Measurements from ENCODE around the gene ZFAND4. TPM values are rescaled to one million over a fixed set of nuclear protein-coding genes. Genes with fewer than 3 reads are reported as not detected.
A peak's percentile ranks its signal among the peaks of the same experiment; 100 is the strongest.
"Not testable (repeated sequence)": the region's sequence is repeated elsewhere in the genome, so short reads cannot be mapped to it uniquely, and the experiment has no call there.

Gene ZFAND4
- total RNA-seq, 1 donor from 2014 or later, result 12.2 TPM

DNA sequence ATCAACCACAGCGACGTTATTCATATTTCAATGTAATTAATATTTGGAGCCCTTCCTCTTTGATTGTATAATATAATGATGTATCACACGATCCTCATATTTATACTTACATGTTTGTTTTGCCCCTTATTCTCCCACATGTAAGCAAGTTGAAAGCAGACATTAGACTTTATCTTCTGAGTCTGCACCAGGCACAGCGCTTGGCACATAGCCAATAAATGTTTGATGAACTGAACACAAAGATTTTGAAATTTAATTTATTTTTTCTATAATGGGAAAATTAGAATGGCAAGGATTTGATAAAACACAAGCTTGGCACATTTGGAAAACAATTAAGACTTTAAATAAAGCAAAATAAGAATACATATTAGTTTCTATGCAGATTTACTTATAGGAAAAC lies 31.6 kb downstream of the ZFAND4 start:
- no peak for DNase-seq

DNA sequence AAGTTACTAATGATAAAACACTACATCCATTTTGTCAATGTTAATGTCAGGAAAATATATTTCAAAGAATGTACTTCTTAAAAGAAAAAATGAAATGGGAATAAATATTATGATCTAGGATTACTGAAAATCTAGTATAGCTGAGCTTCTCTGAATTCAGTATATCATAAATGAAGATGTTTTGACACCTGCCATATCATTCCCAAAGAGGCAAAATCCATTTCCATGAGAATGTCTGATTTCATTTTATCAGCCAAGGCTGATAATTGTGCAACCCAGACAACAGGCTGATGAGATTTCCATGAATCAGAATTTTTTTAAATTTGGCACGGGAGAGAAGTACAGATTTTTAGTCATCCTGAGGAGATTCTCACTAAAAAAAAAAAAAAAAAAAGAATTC lies 32.5 kb downstream of the ZFAND4 start:
- DNase-seq, result no peak

DNA sequence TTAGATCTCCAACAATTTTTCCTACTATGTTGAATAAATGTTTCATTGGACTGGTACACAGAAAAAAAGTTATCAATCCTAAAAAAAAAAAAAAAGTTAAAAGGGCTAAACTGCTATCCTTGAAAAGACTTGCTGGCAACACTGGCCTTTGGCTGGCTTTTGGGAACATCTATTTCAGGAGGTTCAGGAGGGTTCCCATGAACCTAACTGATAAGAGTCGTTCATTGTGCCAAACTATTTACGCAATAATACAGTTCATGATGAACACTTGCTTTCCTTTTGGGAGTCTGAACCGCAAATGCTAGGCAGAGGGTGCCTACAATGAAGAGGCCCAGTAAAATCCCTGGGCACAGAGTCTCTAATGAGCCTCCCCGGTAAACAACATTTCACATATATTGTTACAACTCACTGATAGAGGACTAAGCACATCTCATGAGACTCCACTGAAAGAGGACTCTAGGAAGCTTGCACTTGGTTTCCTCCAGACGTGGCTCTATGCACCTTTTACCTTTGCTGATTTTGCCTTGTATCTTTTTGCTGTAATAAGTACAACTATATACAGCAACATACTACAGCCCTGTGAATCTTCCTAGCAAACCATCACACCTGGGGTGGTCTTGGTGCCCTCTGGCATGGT lies 45.0 kb downstream of the ZFAND4 start:
- DNase-seq, result no peak

GRCh38 chr10:45625879-45626278 lies 46.7 kb downstream of the ZFAND4 start:
- no peak for DNase-seq

DNA sequence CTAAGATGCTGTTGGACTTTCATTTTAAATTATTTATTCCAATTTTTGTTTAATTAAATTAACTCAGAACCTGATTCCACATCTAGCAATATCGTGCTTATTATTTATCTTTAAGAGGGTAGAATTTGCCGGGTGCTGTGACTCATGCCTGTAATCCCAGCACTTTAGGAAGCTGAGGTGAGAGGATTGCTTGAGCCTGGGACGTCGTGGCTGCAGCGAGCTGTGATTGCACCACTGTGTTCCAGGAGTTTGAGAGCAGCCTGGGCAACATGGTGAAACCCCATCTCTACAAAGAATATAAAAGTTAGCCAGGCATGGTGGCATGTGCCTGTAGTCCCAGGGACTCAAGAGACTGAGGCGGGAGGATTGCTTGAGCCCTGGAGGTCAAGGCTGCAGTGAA lies 47.8 kb downstream of the ZFAND4 start:
- no peak for DNase-seq

GRCh38 chr10:45614869-45615268 lies 57.7 kb downstream of the ZFAND4 start:
- DNase-seq, result no peak

DNA sequence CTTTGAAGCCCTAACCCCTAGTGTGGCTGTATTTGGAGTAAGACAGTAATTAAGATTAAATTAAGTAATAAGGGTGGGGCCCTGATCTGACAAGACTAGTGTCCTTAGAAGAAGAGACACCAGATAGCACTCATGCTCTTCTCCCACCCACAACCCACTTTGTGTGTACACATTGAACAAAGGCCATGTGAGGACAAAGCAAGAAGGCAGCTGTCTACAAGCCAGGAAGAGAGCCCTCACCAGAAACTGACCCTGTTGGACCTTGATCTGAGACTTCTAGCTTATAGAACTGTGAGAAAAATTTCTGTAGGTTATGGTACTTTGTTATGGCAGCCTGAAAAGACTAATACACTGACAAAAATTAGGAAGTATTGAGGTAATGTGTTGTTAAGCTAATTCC lies 59.8 kb downstream of the ZFAND4 start:
- DNase-seq, result no peak

DNA sequence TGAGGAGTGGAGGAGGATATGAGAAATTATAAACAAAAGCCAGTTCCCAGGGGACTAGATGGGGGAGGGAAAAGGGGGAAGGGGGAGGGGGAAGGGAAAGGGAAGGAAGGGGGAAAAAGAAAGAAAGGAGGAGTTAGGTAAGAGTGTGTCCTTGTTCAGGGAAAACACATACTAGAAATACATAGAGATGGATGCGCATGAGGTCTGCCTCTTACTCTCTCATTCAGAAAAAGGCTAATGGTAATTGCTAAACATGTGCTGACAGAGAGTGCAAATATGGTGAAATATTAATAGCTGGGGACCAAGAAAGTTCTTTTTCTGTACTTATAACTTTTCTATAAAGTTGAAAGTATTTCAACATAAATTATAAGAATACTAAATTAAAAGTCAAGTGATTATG lies 64.5 kb downstream of the ZFAND4 start:
- DNase-seq, result no peak

- DNase-seq, result no peak
Observed at GRCh38 chr10:45607276-45607675, 65.3 kb downstream of the ZFAND4 start.

DNA sequence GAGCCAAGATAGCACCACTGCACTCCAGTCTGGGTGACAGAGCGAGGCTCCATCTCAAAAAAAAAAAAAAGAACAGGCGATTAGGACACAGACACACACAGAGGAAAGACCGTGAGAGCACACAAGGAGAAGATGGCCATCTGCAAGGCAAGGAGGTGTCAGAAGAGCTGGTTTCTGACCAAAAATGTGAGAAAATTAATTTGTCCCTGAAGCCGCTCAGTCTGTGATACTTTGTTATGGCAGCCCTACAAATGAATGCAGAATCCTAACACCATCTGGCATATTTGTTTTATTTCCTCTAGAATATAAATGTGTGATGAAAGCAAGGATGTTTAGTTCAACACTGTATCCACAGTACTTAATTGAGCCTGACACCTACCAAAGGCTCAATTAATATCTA lies 69.7 kb downstream of the ZFAND4 start:
- no peak for DNase-seq

- DNase-seq, result no peak
Observed at GRCh38 chr10:45602082-45602730, 70.4 kb downstream of the ZFAND4 start.

- not testable (repeated sequence) for DNase-seq
Observed at GRCh38 chr10:45601254-45601930, 71.2 kb downstream of the ZFAND4 start.

GRCh38 chr10:45600337-45601253 lies 72.0 kb downstream of the ZFAND4 start:
- not testable (repeated sequence) for DNase-seq

GRCh38 chr10:45599646-45600045 lies 72.9 kb downstream of the ZFAND4 start:
- no peak for DNase-seq

- no peak for DNase-seq
Observed at GRCh38 chr10:45599021-45599603, 73.5 kb downstream of the ZFAND4 start.

GRCh38 chr10:45596526-45596925 lies 76.0 kb downstream of the ZFAND4 start:
- DNase-seq, result no peak

- DNase-seq, result peak; percentile 84
Observed at GRCh38 chr10:45594276-45595157, 78.1 kb downstream of the ZFAND4 start.

GRCh38 chr10:45593938-45594275 lies 78.7 kb downstream of the ZFAND4 start:
- no peak for DNase-seq

DNA sequence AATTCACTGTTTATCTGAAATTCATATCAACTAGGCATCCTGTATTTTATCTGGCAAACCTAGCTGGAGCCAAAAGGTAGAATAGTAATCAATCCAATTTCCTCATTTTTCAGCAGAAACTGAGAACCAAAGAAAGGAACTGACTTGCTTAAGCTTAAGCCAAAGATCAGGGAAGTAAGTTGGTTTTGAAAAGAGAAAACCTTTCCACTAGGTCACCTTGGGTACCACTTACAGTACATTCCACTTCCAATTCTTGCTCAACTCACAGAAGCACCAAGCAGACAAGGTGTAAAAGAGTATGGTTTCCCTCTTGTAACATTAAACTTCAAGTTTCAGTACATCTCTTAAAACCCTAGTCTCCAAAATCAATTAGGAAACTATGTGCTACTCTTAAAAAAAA lies 79.6 kb downstream of the ZFAND4 start:
- DNase-seq, result no peak

- DNase-seq, result no peak
Observed at GRCh38 chr10:45592432-45592831, 80.1 kb downstream of the ZFAND4 start.

- no peak for DNase-seq
Observed at GRCh38 chr10:45591280-45591679, 81.3 kb downstream of the ZFAND4 start.

All from occipital lobe (tissue), 2 donors.